NCI-H524 (cell line): ENCODE data around the gene ACVR2A.

Source experiments
- DNase-seq, 2 experiments: peaks; one replicate each; lab custom pipeline; 2025; lab: John Stamatoyannopoulos, UW

The ACVR2A gene

DNA sequence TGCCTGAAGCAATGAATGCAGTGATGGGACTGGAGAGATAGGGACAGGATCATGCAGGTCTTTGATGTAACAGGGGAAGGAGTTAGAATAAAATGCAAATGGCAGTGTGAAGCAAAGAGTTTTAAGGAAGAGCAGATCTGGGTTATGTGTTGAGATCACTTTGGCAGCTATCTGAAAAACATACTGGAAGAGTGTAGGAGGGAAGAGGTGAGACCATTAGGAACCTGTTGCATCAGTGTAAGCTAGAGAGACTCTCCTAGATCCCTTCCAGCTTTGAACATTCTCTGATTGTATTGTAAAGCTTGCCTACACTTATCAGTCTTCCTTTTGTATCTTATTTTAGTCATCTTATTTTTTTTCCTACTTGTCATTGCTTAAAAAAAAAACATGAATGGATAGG is 10.5 kb downstream of the ACVR2A start:
- no peak for DNase-seq

- DNase-seq, result peak in 1 of 2 experiments; percentile 26
Observed at GRCh38 chr2:147855977-147856376, 11.1 kb downstream of the ACVR2A start.

DNA sequence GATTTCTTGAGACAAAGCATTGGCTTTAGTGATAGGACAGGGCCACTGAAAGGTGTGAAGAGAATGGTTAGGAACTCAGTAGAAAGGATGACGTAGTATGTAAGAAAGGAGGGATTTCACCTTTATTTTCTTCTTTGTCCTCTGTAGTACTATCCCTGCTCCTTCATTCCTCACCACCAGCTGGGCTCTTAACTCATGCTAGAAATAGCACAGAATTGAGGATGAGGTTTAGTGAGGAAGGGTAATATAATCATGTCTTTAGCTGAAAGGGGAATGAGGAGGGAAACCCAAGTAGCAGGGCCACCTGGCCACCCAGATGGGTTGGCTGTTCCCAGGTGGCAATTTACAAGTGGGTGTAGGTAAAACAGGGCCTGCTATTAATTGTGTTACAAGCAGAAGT is 15.2 kb downstream of the ACVR2A start:
- peak; percentile 87 to 97 for DNase-seq

GRCh38 chr2:147862859-147863516 is 18.2 kb downstream of the ACVR2A start:
- DNase-seq, result no peak

GRCh38 chr2:147863835-147864234 is 19.0 kb downstream of the ACVR2A start:
- DNase-seq, result no peak

GRCh38 chr2:147865560-147865959 is 20.7 kb downstream of the ACVR2A start:
- no peak for DNase-seq

GRCh38 chr2:147867050-147867449 is 22.2 kb downstream of the ACVR2A start:
- DNase-seq, result no peak

GRCh38 chr2:147869934-147870333 is 25.1 kb downstream of the ACVR2A start:
- no peak for DNase-seq

- no peak for DNase-seq
Observed at GRCh38 chr2:147872967-147873366, 28.1 kb downstream of the ACVR2A start.

GRCh38 chr2:147873859-147874483 is 29.1 kb downstream of the ACVR2A start:
- DNase-seq, result no peak

DNA sequence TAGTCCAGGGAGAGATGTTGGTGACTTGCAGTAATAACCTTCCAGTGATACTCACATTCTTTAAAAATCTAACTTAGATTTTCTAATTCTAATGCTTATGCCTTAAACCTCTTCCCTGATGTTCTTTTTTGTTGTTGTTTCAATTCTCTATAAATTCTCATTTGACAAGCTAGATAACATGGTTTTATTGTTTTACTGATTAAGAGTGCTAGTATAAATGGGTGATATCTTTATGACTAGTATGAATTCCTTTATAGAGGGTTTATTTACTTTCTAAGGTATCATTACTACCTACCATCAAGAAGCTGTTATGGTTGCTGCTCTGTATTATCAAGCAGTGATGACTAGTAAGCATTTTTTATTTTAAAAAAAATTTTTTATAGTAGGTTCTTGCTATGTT is 35.0 kb downstream of the ACVR2A start:
- no peak for DNase-seq

GRCh38 chr2:147882631-147883030 is 37.8 kb downstream of the ACVR2A start:
- no peak for DNase-seq

GRCh38 chr2:147884830-147885229 is 40.0 kb downstream of the ACVR2A start:
- DNase-seq, result no peak

GRCh38 chr2:147886136-147886535 is 41.3 kb downstream of the ACVR2A start:
- DNase-seq, result no peak

GRCh38 chr2:147888680-147889079 is 43.9 kb downstream of the ACVR2A start:
- no peak for DNase-seq

DNA sequence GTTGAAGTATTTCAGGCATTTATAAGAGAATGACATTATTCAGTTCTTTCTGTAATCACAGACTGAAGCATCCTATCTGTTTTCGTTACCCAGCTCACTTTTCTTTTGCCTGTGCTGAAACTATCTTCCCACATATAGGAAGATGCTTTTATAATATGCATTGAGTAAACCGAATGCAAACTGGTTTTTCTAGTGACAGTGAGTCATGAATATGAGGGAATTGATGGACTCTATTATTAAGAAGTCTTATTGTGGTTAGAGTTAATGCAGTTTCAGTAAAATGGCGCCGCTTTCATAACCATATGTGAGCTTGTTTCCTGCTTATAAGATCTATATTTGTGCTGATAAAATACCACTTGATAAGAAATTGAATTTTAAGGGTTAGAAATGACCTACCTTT is 59.2 kb downstream of the ACVR2A start:
- DNase-seq, result no peak

DNA sequence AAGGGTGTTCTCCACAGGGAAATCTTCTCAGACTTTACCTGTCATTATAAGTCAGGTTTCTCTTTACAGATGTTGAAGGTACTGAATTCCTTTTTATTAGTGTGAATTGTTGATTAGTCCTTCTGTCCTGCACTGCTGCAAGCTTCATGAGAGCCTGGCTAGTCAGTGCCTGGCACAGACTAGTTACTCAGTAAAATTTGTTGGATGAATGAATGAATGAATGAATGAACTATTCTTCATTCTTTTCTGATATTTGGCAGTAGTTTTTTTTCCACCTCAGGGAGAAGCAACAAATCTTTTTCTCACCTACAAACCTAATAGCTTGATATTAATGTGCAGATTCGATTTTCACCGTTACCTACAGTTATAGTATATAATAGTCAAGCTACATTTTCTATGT is 64.3 kb downstream of the ACVR2A start:
- no peak for DNase-seq

DNA sequence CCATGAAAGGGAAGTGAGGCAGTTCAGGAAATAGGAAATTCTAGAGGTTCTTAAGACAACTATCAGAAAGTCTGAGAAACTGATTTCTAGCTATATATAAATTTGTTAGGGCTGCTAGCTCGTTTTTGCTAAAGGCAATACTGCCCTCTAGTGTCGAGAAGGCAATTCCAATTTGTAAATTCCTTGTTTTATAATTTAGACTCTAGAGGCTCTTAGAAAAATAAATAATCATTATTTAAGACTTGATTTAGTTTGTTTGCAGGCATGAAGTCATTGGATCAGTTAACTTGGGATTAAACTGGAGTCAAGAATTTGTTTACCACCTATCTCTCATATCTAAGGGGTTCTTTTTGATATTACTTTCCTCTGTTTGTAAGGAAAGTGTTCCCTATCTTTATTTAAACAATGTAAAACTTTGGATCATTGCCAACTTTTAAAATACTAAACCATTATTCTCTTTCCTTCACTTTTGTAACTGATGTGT is 66.2 kb downstream of the ACVR2A start:
- DNase-seq, result peak; percentile 18 to 61

GRCh38 chr2:147913701-147914480 is 69.1 kb downstream of the ACVR2A start:
- DNase-seq, result peak in 1 of 2 experiments; percentile 54

GRCh38 chr2:147916067-147916466 is 71.2 kb downstream of the ACVR2A start:
- DNase-seq, result no peak

- no peak for DNase-seq
Observed at GRCh38 chr2:147916723-147917122, 71.9 kb downstream of the ACVR2A start.

GRCh38 chr2:147917161-147917560 is 72.3 kb downstream of the ACVR2A start:
- DNase-seq, result no peak

DNA sequence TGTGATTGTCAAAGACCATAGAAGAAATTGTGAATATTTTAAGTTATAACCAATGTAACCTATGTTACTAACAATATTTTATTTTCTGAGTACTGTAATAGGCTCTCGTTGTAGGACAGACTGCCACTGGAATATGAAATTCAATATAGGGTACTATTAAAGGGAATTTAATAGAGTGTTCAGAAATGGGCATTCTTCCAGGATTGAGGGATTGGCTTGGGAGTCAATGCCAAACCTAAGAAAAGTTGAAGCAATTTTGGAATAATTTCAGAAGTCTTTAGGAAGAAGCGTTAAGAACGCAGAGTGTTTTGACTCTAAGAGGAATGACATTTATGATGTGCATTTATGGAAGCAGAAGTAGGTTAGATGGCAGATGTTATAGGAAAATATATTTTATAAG is 79.0 kb downstream of the ACVR2A start:
- no peak for DNase-seq
